G401 (cell line): Measurements from ENCODE around the gene PLCL2. TPM values are rescaled to one million over a fixed set of nuclear protein-coding genes. Genes with fewer than 3 reads are reported as not detected.
A peak's percentile ranks its signal among the peaks of the same experiment; 100 is the strongest.
"Not testable (repeated sequence)": the region's sequence is repeated elsewhere in the genome, so short reads cannot be mapped to it uniquely, and the experiment has no call there.

Source experiments
- DNase-seq: peaks from one replicate; pipeline ENCODE4 v3.0.0-alpha.2; 2015; ENCODE audit warnings: low spot score
- in situ Hi-C: cut with HindIII; loops from 2 replicates; pipeline ENCODE4 v1.10.0; 2016; ENCODE audit warnings: low sequenced_read_pairs, mixed read lengths
- total RNA-seq: library from RNA; depleted of rRNA; stranded (reverse); fragments of >200 nt; shearing (Covaris generic); gene quantifications from 2 replicates; pipeline ENCODE4 v1.2.3, GENCODE V29; 2014

PLCL2 gene
- total RNA-seq, 1 experiment from 2014 or later: not detected

DNA sequence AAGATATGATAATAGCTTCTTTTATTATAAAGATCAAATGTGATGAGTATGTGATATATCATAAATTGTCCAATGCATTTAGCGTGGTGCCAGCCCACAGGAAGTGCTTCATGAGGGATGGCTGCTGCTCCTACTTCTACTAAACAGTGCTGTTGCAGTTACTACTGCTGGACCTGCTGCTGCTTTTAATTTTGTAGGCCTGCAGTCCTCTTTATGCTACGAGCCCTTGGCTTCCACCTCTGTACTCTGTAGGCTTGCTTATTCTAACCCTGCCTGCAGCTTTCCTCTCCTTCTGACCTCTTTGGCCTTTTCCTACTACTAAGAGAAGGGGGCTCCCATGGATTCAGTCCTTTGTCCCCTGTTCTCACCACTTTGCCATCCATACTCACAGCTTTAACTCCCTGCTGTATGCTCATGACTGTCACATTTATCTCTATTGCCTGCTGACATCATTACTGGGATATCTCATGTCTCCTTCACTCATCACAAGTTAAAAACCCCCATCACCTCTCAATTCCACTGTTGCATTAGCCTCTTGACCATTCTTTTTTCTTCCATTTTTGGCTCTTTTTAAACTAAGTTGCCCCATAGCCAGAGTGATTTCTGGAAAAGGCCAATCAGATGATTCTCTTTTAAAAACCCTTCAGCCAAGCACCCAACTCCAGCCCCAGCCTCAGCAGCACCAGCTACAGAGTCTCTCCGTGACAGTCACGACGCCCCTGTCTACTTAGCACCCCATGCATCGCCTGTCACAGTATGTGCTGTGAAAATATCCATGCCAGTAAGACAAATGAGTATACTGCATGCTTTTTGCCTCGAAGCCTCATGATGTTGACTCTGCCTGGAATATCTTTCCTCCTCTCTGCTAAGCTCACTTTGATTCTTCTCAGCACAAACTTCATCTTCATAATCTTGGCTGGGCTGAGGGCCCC is 56.3 kb downstream of the PLCL2 start:
- no peak for DNase-seq
- in situ Hi-C loops: no loop called here

DNA sequence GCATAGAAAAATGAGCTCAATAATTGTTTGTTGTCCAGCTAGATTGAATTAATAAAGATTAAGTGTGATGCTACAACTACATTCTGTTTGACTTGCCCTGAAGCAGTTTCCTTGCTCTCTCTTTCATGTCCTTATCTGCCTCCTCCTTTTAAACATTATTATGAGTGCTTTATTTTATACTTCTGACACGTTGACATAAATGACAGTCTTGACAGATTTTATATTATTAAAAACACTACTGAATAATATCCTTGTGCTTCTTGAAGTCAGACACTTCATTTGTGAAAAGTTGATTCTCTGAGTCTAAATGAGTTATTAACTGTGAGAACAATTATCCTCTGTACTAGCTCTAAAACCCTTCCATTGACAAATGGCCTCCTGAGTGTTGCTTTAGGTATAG is 58.2 kb downstream of the PLCL2 start:
- DNase-seq: no peak
- in situ Hi-C loops: no loop called here

DNA sequence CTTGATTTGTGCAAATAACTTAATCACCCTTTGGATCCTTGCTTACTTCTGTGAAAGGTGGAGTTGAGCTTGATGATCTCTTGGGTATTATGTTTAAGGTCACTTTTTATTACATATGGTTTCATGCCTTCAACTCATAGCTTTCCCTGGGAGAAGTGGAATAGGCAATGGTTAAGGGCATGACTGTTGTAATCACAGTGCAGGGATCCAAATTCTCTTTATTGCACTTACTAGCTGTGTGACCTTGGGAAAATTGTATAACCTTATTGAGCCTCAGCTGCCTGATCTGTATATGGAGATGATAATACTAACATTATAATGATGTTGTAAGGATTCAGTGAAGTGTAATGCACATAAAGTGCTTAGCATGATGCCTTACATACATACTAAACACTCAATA is 59.1 kb downstream of the PLCL2 start:
- in situ Hi-C loops: no loop called here

DNA sequence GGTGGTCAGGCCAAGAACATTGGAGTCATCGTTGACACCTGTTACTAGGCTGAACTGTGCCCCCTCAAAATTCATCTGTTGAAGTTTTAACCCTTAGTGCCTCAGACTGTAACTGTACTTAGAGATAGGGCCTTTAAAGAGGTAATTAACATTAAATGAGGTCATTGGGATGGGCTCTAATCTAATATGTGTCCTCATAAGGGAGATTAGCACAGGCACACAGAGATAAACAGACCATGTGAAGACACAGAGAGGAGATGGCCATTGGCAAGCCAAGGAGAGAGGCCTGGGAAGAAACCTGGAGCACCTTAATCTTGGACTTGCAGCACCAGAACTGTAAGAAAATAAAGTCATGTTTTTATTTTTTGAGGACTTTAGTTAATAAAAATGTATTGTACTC is 59.6 kb downstream of the PLCL2 start:
- no peak for DNase-seq
- in situ Hi-C loops: no loop called here

More for the DNA sequence above, 59.1 kb downstream of the PLCL2 start:
- DNase-seq: no peak

DNA sequence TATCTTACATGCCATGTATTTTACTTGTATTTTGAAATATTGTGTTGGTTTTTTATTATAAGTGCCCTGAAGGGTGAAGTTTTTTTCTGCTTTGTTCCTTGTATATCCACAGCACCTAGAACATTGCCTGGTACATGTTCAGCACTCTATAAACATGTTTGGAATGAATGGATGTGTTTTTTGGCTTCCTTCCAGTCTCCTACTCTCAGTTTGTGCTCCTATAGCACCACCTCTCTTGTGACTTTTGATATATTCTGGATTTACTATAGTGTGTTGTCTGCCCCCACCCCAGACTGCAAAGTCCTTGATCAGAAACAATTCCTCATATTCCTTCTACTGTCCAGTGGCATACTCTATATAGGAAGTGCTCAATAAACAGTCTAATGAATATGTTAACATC is 60.6 kb downstream of the PLCL2 start:
- DNase-seq: no peak
- in situ Hi-C loops: no loop called here

DNA sequence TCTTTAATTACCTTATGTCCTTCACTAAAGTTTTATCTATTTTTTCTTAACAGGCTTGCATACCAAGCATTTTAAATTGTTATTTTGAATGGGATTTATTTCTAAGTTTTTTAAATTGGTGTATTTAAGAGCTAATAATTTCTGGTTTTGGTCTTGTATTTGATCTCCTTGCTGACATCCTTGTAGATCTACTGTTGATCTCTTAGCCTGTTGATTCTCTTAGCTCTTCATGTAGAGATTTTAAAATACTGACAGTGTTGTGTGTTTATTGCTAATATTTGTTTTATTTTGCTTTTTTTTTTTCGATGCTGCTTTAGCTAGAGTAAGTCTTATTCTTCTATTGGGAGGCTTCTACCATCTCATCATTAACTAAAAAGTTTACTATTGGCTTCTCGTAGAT is 65.5 kb downstream of the PLCL2 start:
- no peak for DNase-seq
- in situ Hi-C loops: no loop called here

DNA sequence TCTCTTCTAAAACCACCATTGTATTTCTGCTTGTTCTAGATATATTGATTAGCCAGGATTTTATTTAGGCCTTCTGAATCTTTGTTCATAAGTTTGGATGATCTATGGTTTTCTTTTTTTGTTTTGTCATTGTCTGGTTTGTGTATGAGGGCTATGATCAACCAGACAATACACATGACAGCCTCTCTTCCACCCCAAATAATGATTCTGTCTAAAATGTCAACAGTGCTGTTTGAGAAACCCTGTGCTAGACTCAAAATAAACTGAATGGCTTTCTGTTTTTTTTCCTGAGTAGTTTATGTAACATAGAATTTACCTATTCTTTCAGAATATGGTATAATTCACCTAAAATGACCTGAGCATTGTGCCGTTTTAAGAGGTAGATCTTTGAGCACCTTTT is 66.1 kb downstream of the PLCL2 start:
- in situ Hi-C loops: no loop called here

DNA sequence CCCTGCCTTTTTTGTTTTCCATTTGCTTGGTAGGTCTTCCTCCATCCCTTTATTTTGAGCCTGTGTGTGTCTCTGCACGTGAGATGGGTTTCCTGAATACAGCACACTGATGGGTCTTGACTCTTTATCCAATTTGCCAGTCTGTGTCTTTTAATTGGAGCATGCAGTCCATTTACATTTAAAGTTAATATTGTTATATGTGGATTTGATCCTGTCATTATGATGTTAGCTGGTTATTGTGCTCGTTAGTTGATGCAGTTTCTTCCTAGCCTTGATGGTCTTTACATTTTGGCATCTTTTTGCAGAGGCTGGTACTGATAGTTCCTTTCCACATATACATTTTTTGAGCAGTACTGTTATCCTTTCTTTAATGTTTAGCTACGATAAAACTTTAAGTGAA is 73.1 kb downstream of the PLCL2 start:
- in situ Hi-C loops, DNase-seq: not testable (repeated sequence)

More for the DNA sequence above, 66.1 kb downstream of the PLCL2 start:
- DNase-seq: no peak

DNA sequence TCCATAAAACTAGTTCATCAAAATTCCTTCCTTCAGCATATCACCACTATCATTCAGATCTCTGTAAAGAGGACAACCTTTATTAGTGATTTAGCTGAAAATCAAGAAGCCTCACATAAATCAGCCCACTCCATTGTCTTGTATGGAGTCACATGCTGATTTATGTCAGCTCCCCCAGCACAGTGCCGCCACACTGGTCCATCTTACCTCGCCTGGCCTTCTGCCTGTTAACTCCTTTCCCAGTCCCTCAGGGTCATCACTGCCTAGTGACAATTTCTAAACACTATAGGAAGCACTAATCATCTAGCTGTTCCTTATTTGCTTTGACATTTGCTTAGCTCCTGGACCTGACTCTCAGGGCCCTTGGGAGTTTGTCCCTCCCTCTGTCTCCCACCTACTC is 75.4 kb downstream of the PLCL2 start:
- in situ Hi-C loops: no loop called here
- no peak for DNase-seq

DNA sequence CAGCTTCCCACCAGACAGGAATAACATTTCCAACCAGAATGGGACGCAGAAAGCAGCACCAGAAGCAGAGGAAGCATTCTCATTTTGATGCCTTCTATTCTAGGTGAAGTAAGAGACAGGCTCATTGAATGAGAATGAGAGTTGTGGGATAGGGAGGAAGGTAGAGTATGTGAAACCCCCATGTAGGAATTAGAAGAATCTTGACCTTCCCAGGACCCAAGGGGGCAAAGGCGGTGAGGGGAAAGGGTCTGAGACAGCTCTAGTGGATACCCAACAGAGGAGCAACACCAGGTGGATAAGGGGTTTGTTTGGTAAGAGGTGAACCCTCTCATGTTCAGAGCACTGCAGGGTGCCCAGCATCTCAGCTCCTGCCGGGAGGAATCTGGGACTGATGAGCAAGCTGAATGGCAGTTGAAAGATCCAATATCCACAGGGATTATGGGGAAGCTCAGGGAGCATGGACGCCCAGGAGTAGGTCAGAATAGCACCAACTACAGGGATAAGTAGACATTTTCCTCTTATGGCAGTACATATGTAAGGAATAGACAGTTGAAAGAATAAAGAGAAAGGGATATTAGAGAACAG is 77.0 kb downstream of the PLCL2 start:
- in situ Hi-C loops: no loop called here
- DNase-seq: no peak

DNA sequence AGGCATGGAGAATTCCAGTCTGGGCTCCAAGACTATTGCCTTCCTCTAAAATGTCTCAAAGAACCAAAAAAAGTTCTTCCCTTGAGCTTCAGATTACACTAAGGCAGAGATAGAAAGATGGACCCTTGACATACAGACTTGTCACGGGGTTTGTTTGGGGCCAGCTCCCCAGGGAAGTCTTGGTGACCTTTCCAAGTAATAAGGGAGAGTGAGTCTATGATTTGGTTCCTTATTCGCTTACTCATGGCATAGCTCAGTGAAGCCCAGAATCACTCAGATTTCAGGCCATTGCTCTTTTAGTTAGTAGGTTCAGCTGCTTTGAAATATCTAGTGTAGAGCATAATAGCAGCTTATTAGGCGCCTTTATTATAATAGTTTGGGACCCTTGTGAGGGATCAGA is 90.3 kb downstream of the PLCL2 start:
- no peak for DNase-seq
- in situ Hi-C loops: no loop called here

DNA sequence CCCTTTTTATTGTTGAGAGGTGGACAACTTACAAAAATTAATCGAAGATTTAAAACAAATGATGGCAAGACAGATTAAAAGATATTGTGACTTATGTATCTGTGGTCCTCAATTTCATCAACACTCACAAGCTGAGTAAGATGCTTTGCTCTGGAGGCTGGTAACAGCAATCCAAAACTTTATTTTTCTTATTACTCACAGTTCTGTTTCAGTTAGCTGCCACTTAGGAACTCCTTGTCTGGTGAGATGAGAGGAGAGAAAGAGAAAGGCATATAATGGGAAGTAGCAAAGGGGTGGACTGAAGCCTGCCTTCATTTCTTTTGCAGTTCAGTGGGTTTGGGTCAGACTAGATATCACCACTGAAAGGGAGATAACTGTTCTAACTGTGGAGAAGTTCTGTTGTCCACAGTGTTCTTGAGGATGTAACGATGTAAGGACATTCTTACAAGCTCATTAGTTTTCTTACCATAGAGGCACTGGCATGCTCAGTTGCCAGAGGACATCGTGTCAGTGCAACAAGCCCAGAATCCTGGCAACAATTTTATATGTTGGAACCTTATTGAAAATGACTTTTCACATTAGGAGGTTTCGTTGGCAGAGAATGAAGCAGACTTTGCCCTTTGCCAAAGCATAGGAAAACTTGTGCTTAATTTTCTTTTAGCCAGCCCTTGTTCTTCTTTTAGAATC is 93.6 kb downstream of the PLCL2 start:
- in situ Hi-C loops: no loop called here

DNA sequence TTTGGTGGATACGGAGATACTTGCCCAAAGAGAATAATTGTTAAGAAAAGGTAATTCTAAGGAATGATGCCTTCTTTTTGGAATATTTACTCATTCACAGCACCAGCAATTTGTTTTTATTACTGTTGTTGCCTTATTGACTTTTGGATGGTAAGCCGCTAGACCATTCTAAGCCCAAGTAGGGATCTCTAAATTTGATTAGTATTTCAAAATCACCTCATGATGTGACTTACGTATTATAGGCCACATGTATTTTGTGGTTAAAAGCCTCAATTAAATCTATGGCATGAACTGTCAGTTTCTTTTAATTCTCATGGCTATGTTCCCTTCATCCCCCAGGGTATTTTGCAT is 94.1 kb downstream of the PLCL2 start:
- DNase-seq: no peak
- in situ Hi-C loops: no loop called here

More for the DNA sequence above, 93.6 kb downstream of the PLCL2 start:
- DNase-seq: peak; percentile 67

DNA sequence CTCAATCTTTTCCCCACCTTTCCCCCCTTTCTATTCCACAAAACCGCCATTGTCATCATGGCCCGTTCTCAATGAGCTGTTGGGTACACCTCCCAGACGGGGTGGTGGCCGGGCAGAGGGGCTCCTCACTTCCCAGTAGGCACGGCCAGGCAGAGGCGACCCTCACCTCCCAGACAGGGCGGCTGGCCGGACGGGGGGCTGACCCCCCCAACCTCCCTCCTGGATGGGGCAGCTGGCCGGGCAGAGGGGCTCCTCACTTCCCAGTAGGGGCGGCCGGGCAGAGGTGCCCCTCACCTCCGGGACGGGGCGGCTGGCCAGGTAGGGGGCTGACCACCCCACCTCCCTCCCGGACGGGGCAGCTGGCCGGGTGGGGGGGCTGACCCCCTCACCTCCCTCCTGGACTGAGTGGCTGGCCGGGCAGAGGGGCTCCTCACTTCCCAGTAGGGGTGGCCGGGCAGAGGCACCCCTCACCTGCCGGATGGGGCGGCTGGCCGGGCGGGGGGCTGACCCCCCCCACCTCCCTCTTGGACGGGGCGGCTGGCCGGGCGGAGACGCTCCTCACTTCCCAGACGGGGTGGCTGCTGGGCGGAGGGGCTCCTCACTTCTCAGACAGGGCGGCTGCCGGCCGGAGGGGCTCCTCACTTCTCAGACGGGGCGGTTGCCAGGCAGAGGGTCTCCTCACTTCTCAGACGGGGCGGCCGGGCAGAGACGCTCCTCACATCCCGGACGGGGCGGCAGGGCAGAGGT is 95.2 kb downstream of the PLCL2 start:
- DNase-seq, in situ Hi-C loops: not testable (repeated sequence)

DNA sequence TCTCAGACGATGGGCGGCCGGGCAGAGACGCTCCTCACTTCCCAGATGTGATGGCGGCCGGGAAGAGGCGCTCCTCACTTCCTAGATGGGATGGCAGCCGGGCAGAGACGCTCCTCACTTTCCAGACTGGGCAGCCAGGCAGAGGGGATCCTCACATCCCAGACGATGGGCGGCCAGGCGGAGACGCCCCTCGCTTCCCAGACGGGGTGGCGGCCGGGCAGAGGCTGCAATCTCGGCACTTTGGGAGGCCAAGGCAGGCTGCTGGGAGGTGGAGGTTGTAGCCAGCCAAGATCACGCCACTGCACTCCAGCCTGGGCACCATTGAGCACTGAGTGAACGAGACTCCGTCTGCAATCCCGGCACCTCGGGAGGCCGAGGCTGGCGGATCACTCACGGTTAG is 95.8 kb downstream of the PLCL2 start:
- in situ Hi-C loops: not testable (repeated sequence)

DNA sequence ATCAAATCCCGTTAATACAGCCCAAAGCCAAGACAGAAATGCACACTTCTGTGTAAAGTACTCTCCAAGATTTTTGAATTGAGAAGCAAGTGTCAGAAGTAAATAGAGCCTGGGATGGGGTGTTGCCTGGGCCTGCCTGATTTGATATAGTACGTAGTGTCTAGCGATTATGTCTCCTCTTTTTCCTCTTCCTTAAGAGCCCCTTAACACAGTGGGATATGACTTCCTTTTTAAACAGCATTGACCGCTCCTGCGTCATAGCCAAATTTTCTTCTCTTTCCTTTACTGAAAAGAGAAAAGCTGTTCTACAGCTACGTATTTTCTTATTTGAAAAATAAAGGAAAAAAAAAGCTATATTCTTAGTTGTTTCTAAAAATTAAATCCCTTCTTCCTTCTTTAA is 97.7 kb downstream of the PLCL2 start:
- no peak for DNase-seq
- in situ Hi-C loops: no loop called here

More for the DNA sequence above, 95.8 kb downstream of the PLCL2 start:
- DNase-seq: not testable (repeated sequence)

DNA sequence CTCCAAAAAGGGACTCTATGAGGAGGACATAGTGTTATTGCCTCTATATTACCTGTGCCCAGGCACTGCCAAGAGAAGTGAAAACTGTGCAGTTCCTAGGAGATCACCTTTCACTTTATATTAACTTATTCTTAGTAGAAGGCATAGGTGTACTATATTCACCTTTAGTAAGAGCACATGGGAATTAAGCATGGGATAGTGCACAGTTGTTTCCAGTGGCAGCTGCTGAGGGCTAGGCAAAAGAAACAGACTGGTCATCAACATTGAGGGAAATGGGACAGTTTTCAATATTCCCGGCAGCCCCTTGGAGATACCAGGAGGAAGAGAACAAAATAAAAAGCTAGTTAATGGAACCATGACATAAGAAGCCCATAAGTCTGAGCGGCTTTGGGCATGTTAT is 100.9 kb downstream of the PLCL2 start:
- no peak for DNase-seq

DNA sequence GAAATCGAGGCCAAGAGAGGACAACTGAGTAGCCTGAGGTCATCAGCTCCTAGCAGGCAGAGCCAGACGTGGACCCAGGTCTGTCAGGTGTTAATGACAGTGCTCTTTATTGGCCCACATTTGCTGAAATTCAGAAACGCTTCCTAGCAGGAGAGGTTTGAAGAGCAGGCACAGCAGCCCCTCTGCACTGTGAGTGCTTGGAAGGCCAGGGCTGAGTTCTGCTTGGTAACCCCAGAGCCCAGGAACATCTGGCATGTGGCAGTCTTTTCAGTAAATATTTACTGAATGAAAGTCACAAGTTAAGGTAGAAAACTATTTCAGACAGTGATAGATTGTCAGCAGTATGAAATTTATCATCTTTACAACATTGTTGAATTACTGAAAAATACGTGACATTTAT is 102.4 kb downstream of the PLCL2 start:
- in situ Hi-C loops: no loop called here
- DNase-seq: no peak

More for the DNA sequence above, 100.9 kb downstream of the PLCL2 start:
- in situ Hi-C loops: no loop called here

DNA sequence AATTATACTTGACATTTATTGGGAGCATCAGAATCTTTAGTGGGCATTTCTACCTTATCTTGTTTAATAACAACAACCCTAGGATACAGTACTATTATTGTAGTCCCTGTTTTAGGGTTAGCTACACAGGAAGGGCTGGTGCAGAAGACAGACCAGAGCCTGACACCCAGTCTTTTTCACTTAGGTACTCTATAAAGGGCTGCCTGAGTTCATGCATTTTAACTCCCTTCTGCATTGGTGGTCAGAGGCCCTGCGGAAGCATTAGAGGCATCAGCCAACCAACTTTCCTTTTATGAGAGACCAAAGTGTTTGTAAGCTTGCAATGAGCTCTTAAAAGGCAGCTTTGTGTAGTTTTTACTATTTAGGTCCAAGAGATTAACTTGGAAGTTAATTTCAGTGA is 105.4 kb downstream of the PLCL2 start:
- in situ Hi-C loops: no loop called here
- DNase-seq: no peak
